IMR-90 (cell line): ENCODE measurements around the gene ZNF12. TPM values are rescaled to one million over a fixed set of nuclear protein-coding genes. Genes with fewer than 3 reads are reported as not detected.

ENCODE experiments used
- ATAC-seq: fragments of 200-7000 bp; cut with Tn5 transposase; 2 replicates; pipeline ENCODE4 v1.9.1; 2020; ENCODE audit warnings: low read depth, mild to moderate bottlenecking, moderate library complexity
- BruUV-seq: library from RNA; stranded (reverse); fragments of 400-500 nt; replicated peaks from 2 replicates; lab custom pipeline; 2021; lab: Mats Ljungman, UMichigan
- CTCF ChIA-PET: fragments of 300-600 bp; formaldehyde crosslinking; extraction: SDS; loops from one replicate; lab custom pipeline; 2021; ENCODE audit warnings: antibody characterized with exemption; lab: Yijun Ruan, JAX
- POLR2A ChIA-PET: fragments of 300-600 bp; sonication (Branson Sonifier 250); formaldehyde crosslinking; loops from one replicate; lab custom pipeline; 2022; ENCODE audit warnings: antibody characterized with exemption; ENCODE audit not compliant: unreplicated experiment; lab: Charles Lee
- DNase-seq: peaks from one replicate; pipeline ENCODE4 v3.0.0; 2013
- H2AFZ ChIP-seq: replicated peaks from 2 replicates; pipeline ENCODE3; 2013; ENCODE audit warnings: low read length, mild to moderate bottlenecking; ENCODE audit not compliant: poor library complexity
- H2AK5ac ChIP-seq: 2 replicates; pipeline ENCODE4 v1.6.1; 2013; ENCODE audit warnings: low read depth, low read length, inconsistent platforms
- H2AK9ac ChIP-seq: replicated peaks from 2 replicates; pipeline ENCODE3; 2013; ENCODE audit warnings: mild to moderate bottlenecking, low read depth, low read length, moderate library complexity; ENCODE audit not compliant: poor library complexity
- H2BK120ac ChIP-seq: 2 replicates; pipeline ENCODE4 v1.6.1; 2013; ENCODE audit warnings: low read depth, low read length, inconsistent platforms
- H2BK15ac ChIP-seq: 3 replicates; pipeline ENCODE4 v1.6.1; 2013; ENCODE audit warnings: low read depth, low read length, inconsistent platforms
- H2BK20ac ChIP-seq: 2 replicates; pipeline ENCODE4 v1.6.1; 2013; ENCODE audit warnings: low read depth, mild to moderate bottlenecking, inconsistent platforms, low read length, moderate library complexity
- H2BK5ac ChIP-seq: 2 replicates; pipeline ENCODE4 v1.6.1; 2013; ENCODE audit warnings: mild to moderate bottlenecking, low read depth, low read length, inconsistent platforms; ENCODE audit not compliant: poor library complexity, severe bottlenecking
- H3K14ac ChIP-seq: replicated peaks from 2 replicates; pipeline ENCODE4 v1.6.1; 2013; ENCODE audit warnings: low read depth, low read length, inconsistent platforms
- H3K18ac ChIP-seq: 2 replicates; pipeline ENCODE4 v1.6.1; 2013; ENCODE audit warnings: low read depth, low read length, control low read depth
- H3K23ac ChIP-seq: 2 replicates; pipeline ENCODE4 v1.6.1; 2013; ENCODE audit warnings: low read depth, low read length, inconsistent platforms
- H3K27ac ChIP-seq: 2 replicates; pipeline ENCODE4 v1.5.1; 2013; ENCODE audit warnings: mild to moderate bottlenecking, control low read depth, low read length; ENCODE audit not compliant: insufficient read depth
- H3K27me3 ChIP-seq: 2 replicates; pipeline ENCODE4 v1.6.1; 2013; ENCODE audit warnings: low read length; ENCODE audit not compliant: control insufficient read depth, insufficient read depth
- H3K36me3 ChIP-seq: 2 replicates; pipeline ENCODE4 v1.6.1; 2013; ENCODE audit warnings: low read length, mixed read lengths; ENCODE audit not compliant: control insufficient read depth, insufficient read depth
- H3K4ac ChIP-seq: 2 replicates; pipeline ENCODE4 v1.6.1; 2013; ENCODE audit warnings: low read depth, low read length, inconsistent platforms
- H3K4me1 ChIP-seq: 2 replicates; pipeline ENCODE4 v1.6.1; 2013; ENCODE audit warnings: low read length, mixed read lengths; ENCODE audit not compliant: control insufficient read depth, insufficient read depth
- H3K4me2 ChIP-seq: 2 replicates; pipeline ENCODE4 v1.6.1; 2013; ENCODE audit warnings: low read depth, mild to moderate bottlenecking, control low read depth, low read length, moderate library complexity
- H3K4me3 ChIP-seq: 2 replicates; pipeline ENCODE4 v1.5.1; 2013; ENCODE audit warnings: low read depth, mild to moderate bottlenecking, control low read depth, low read length, moderate library complexity; ENCODE audit not compliant: insufficient read depth
- H3K56ac ChIP-seq: 2 replicates; pipeline ENCODE4 v1.6.1; 2013; ENCODE audit warnings: low read length, inconsistent platforms; ENCODE audit not compliant: insufficient read depth; ENCODE audit errors: extremely low read depth
- H3K79me1 ChIP-seq, 2 experiments: 2 replicates each; pipeline ENCODE4 v1.6.1; 2013; ENCODE audit warnings: low read length in 2 of 2, inconsistent platforms in 1 of 2, low read depth in 1 of 2
- H3K9ac ChIP-seq: 2 replicates; pipeline ENCODE4 v1.6.1; 2013; ENCODE audit warnings: low read depth, low read length, control low read depth
- H3K9me1 ChIP-seq: 2 replicates; pipeline ENCODE4 v1.6.1; 2013; ENCODE audit warnings: low read length, inconsistent platforms; ENCODE audit not compliant: insufficient read depth
- H3K9me3 ChIP-seq: 2 replicates; pipeline ENCODE4 v1.6.1; 2013; ENCODE audit warnings: low read length; ENCODE audit not compliant: control insufficient read depth, insufficient read depth
- H4K20me1 ChIP-seq: 2 replicates; pipeline ENCODE4 v1.6.1; 2013; ENCODE audit warnings: low read length, inconsistent platforms; ENCODE audit not compliant: insufficient read depth
- H4K5ac ChIP-seq: 2 replicates; pipeline ENCODE4 v1.6.1; 2013; ENCODE audit warnings: mild to moderate bottlenecking, low read depth, low read length, control low read depth
- H4K8ac ChIP-seq, 2 experiments: 2 replicates each; pipeline ENCODE4 v1.6.1; 2013; ENCODE audit warnings: low read depth in 2 of 2, low read length in 2 of 2, control low read depth in 1 of 2, inconsistent platforms in 1 of 2
- H4K91ac ChIP-seq: 2 replicates; pipeline ENCODE4 v1.6.1; 2013; ENCODE audit warnings: low read depth, low read length, inconsistent platforms; ENCODE audit not compliant: insufficient read depth
- CEBPB ChIP-seq: IDR thresholded peaks from 2 replicates; pipeline ENCODE4 v1.6.1; 2012; ENCODE audit warnings: low read depth, low read length, improper control_type of control experiment
- CHD1 ChIP-seq: IDR thresholded peaks from 2 replicates; pipeline ENCODE4 v1.6.1; 2012; ENCODE audit warnings: low read depth, low read length, improper control_type of control experiment
- MAZ ChIP-seq: IDR thresholded peaks from 2 replicates; pipeline ENCODE4 v1.6.1; 2012; ENCODE audit warnings: low read depth, mild to moderate bottlenecking, low read length, improper control_type of control experiment, moderate library complexity, borderline replicate concordance
- MXI1 ChIP-seq: IDR thresholded peaks from 2 replicates; pipeline ENCODE4 v1.6.1; 2012; ENCODE audit warnings: low read depth, mild to moderate bottlenecking, low read length, moderate library complexity, borderline replicate concordance
- RAD21 ChIP-seq: IDR thresholded peaks from 2 replicates; pipeline ENCODE4 v1.6.1; 2012; ENCODE audit warnings: low read length, improper control_type of control experiment
- RFX5 ChIP-seq: IDR thresholded peaks from 2 replicates; pipeline ENCODE4 v1.8.0; 2012; ENCODE audit warnings: low read depth, mild to moderate bottlenecking, low read length, moderate library complexity
- SMC3 ChIP-seq: fragments of 150-350 bp; IDR thresholded peaks from 2 replicates; pipeline ENCODE4 v1.6.1; 2016; ENCODE audit warnings: low read depth, mild to moderate bottlenecking, antibody characterized with exemption, low read length, moderate library complexity
- WGBS, 2 experiments: methylation state at CpG; one replicate each; pipeline versions ENCODE4 v1.1.5 to v1.1.7; 2013; ENCODE audit warnings: missing lambda C conversion rate in 2 of 2; ENCODE audit not compliant: insufficient read length in 1 of 2; ENCODE audit errors: extremely low coverage in 2 of 2; 5-methylcytosine and 5-hydroxymethylcytosine counted together
- dilution Hi-C: fragments of 300-500 bp; cut with HindIII; formaldehyde crosslinking; loops from one replicate; pipeline ENCODE4 v1.14.3; 2018; ENCODE audit warnings: low sequenced_read_pairs; ENCODE audit not compliant: unreplicated experiment
- in situ Hi-C: fragments of 300-500 bp; cut with MboI; formaldehyde crosslinking; loops from 3 replicates; pipeline ENCODE4 v1.14.3; 2019; ENCODE audit warnings: low sequenced_read_pairs, inconsistent platforms, mixed read lengths
- intact Hi-C: fragments of 100-400 bp; cut with micrococcal nuclease; formaldehyde crosslinking; loops from 2 replicates; pipeline ENCODE4 v1.10.0; 2022
- polyA plus RNA-seq, 3 experiments: library from polyadenylated mRNA; depleted of rRNA; stranded (reverse); fragments of >200 nt; gene quantifications; 2 replicates each; pipeline ENCODE4 v1.2.3, GENCODE V29; 2012; ENCODE audit warnings: low replicate concordance in 1 of 3
- total RNA-seq: library from RNA; depleted of rRNA; stranded (reverse); fragments of >200 nt; gene quantifications from 2 replicates; pipeline ENCODE4 v1.2.3, GENCODE V29; 2012
- TF ChIP-seq, protein P1 (sequence below): fragments of 150-350 bp; IDR thresholded peaks from 2 replicates; pipeline ENCODE4 v1.6.1; 2016; ENCODE audit warnings: low read depth, mild to moderate bottlenecking, low read length, moderate library complexity, borderline replicate concordance

The ZNF12 gene
- total and polyA plus RNA-seq, 2 of the 4 experiments (the other 2 are of a cell fraction) = 8.2 to 20.8 TPM

DNA sequence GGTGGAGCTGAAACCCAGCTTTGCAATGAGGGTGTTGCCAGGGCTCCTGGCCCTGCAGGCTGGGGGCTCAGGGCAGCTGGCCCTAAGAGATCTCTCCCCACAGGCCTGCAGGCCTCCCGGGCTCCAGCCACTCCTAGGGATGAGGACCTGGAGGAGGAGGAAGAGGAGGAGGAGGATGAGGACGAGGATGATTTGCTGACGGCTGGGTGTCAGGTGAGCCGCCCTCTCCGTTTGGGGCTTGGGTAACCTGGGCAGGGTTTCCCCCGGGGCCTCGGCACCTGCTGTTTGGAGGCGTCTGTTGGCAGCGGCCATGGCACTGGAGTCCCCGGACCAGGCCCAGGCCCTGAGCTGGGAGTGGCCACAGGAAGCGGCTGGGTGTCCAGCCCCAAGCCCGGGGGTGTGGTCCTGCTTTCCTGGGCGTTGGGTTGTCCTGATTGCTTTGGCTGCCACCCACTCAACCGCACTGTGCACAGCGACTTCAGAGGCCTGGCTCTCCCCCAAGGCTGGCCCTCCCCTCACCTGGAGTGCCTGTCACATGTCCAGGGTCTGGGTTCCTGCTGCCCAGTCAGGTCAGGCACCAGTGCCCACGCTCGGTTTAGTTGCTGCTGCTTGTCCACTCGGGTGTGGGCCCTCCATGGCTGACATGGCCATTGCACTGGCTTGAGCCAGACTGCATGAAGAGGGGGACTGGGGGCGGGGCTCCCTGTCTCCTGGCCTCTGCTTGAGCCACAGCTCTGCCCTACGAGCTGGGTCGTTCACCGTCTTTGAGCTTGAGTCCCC, 63.7 kb downstream of the ZNF12 start (continued):
- no peak for TF ChIP-seq MXI1

GRCh38 chr7:6642239-6642839, 64.4 kb downstream of the ZNF12 start:
- no peak overlapping the region for H2BK15ac ChIP-seq
- ChIA-PET CTCF (no interaction called here), POLR2A (interaction anchor here (0.6 kb wide), 1 partner anchor 74 kb away, joined by 10 read pairs; no protein-coding TSS in a partner anchor)
- peaks cover 19 to 47% of the 10 kb centered on the region in 2 experiments for H3K79me1 ChIP-seq
- no peak overlapping the region for H2BK5ac ChIP-seq
- no peak overlapping the region for H3K18ac ChIP-seq
- no peak overlapping the region for H2BK120ac ChIP-seq
- no peak overlapping the region for H2BK20ac ChIP-seq
- H3K4me3 ChIP-seq = no peak overlapping the region
- no peak overlapping the region for H4K91ac ChIP-seq
- no peak overlapping the region for H3K9ac ChIP-seq
- no peak overlapping the region for H3K56ac ChIP-seq
- intact Hi-C loops = no loop called here
- H3K27ac ChIP-seq = no peak overlapping the region
- peaks cover 58% of the 10 kb centered on the region for H3K36me3 ChIP-seq
- no peak for DNase-seq
- no TSS peak for BruUV-seq
- H4K5ac ChIP-seq = no peak overlapping the region
- 96% methylated on average over 22 of the region's 24 CpGs; no CpG with 5 or more reads in 1 of the 2 experiments for WGBS, 2 experiments
- no peak overlapping the region for H3K4ac ChIP-seq
- H3K4me1 ChIP-seq = peaks cover 4% of the 10 kb centered on the region; the same call in 1 of the 2 replicates
- H3K9me1 ChIP-seq = peaks cover 6% of the 10 kb centered on the region; the same call in 1 of the 2 replicates
- H2AK5ac ChIP-seq = no peak overlapping the region
- H3K14ac ChIP-seq = no peak overlapping the region
- H3K27me3 ChIP-seq = no peaks in the 10 kb centered on the region
- in situ Hi-C loops = no loop called here
- no peak overlapping the region for H4K8ac ChIP-seq
- H2AFZ ChIP-seq = no peak overlapping the region
- TF ChIP-seq, protein P1, sequence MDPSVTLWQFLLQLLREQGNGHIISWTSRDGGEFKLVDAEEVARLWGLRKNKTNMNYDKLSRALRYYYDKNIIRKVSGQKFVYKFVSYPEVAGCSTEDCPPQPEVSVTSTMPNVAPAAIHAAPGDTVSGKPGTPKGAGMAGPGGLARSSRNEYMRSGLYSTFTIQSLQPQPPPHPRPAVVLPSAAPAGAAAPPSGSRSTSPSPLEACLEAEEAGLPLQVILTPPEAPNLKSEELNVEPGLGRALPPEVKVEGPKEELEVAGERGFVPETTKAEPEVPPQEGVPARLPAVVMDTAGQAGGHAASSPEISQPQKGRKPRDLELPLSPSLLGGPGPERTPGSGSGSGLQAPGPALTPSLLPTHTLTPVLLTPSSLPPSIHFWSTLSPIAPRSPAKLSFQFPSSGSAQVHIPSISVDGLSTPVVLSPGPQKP = no peak
- TF ChIP-seq RFX5 = no peak
- no peak for TF ChIP-seq SMC3
- no peak for TF ChIP-seq MAZ
- TF ChIP-seq RAD21 = no peak
- no peak for TF ChIP-seq CEBPB
- no peak for TF ChIP-seq CHD1
- TF ChIP-seq MXI1 = no peak
- H3K4me2 ChIP-seq = no peak overlapping the region
- no peaks in the 10 kb centered on the region; the same call in 1 of the 2 replicates for H3K9me3 ChIP-seq
- dilution Hi-C loops = no loop called here
- ATAC-seq = no peak
- no peak overlapping the region for H3K23ac ChIP-seq
- H4K20me1 ChIP-seq = peaks cover 9% of the 10 kb centered on the region; the same call in 1 of the 2 replicates
- H2AK9ac ChIP-seq = no peak overlapping the region
